NCI-H524 (cell line): ENCODE results near the gene NKX1-1.
"Not testable (repeated sequence)": the region's sequence is repeated elsewhere in the genome, so short reads cannot be mapped to it uniquely, and the experiment has no call there.

Experiments
- DNase-seq, 2 experiments: peaks; one replicate each; lab custom pipeline; 2025; lab: John Stamatoyannopoulos, UW

The NKX1-1 gene

DNA sequence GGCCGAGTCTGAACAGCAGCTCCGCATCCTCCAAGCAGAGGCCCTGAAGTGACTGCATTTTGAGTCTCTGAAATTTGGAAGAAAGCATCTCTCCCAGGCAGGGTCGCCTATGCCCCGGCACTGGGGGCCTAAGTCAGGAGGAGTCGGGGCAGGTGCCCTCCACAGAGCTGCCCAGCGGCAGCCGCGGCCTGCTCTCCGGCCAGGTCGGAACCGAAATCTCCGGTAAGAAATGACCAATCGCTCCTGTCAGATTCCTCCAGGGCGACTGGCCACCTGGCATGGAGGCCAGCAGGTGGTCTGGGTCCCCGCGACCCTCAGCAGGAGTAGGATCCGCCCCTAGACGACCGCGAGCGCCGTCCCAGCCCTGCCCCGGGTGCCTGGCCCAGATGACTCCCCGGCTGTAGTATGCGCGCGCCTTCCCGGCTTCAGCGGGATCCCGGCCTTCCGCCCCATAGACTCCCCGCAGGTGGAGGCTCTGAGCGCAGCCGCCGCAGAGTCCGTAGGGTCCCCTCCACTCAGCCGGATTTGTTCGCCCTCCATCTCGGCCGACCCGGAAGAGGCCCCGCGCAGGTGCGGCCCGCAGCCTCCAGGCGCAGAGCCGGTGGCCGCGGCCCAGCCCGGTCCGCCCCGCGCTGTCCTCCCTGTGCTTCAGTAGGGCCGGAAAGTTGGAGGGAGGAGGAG, 1.5 kb downstream of the NKX1-1 start:
- DNase-seq = no peak

DNA sequence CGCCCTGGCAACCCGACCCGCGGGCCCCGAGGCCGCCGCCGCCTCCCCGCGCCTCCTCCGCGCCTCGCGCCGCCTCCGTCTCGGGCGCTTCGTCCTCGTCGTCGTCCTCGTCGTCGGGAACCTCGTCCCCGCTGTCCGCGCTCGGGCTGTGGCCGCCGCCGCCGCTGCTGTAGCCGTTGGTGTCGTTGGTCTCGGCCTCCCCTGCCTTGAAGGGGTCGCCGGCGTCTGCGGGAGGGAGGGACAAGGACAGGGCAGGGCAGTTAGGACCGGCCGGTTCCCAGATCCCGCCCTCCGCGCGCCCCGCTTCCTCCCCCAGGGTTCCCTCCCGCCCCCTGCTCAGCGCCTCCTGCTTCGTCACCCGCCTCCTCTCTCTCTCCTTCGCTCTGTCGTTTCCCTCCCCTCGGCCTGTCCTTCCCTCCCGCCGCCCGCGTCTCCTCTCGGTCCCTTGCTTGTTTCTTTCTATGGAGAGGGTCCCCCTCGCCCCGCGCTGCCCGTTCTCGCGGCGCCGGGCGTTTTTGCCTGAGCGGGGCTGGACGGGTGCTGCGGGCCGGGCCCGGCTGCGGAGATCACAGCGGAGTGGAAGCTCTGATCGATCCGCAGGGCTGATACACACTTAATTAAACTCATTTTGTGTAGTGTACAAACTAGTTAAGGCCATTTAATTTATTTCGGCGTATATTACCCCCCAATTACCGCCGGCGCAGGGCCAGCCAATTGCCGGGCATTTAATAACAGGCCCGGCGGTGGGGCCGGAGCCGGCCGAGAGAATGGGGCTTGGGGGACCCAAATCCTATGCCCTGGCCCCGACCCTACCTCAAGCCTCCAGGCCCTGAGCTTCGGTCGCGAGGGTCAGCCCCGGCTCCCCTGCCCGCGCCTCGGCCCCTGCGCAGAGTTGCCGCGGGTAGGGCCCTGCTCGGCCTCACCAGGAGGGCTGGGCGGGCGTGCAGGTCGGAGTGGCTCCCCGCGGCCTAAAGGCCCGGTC, 2.4 kb downstream of the NKX1-1 start:
- no peak for DNase-seq

DNA sequence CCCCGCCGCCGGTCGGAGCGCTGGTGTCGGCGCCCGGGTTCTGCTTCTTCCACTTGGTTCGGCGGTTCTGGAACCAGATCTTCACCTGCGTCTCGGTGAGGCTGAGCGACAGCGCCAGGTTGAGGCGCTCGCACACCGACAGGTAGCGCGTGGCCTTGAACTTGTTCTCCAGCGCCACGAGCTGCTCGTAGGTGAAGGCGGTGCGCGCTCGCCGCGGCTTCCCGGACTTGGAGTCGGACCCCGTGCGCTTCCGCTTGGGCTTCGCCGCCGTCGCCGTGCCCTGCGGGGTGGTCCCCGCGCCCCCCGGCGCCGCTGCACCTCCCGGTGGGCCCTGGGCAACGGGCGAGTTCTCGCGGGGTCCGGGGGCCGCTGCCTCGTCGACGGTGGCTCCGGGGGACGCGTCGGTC, 3.1 kb downstream of the NKX1-1 start:
- DNase-seq = no peak

DNA sequence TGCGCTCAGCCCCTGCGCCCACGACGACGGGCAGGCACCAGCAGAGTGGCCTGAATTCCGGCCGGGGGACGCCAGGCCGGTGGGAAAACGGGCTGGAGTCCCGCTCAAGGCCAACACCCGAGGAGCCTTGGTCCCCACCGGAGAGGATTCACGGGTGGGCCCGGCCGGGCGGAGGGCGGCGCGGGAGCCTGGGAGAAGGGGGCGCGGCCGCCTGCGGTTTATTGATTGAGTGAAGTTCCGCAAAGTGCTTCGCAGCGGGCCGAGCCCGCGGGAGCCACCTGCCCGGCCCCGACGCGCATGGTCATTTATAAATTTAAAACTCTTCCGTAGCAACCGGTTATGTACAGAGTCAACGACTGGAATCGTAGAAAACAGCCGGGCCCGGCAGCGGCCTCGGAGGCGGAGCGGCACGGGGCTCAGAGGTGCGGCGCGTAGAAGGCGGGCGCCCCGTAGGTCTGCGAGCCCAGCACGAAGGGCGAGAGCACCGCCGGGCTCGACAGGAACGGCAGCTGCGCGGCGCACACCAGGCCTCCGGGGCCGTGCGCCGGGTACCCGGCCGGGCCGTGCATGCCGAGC, 3.6 kb downstream of the NKX1-1 start:
- peak in 1 of 2 experiments; percentile 24 for DNase-seq

DNA sequence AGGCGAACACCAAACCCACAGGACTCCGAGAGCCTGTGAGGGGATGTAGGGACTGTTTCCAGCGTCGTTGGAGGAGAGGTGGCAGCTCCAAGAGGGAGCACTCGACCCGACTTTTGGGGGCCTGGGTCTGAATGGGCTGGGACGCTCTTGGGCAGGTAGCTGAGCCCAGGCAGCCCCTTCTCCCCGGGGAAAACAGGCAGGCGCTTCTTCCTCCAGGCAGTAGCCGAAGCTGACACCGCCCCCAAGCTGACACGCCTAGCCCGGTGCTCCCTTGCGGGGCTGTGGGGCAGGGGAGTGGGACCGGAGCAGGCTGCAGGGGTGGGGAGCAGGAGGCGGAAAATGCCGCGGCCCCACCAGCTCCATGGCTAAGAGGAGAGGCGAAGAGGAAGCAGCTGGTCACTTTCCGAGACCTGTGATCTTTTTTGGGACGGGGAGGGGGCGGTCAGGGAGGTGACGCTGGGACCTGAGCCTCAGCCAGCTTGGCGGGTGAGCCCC, 4.2 kb downstream of the NKX1-1 start:
- DNase-seq = no peak

DNA sequence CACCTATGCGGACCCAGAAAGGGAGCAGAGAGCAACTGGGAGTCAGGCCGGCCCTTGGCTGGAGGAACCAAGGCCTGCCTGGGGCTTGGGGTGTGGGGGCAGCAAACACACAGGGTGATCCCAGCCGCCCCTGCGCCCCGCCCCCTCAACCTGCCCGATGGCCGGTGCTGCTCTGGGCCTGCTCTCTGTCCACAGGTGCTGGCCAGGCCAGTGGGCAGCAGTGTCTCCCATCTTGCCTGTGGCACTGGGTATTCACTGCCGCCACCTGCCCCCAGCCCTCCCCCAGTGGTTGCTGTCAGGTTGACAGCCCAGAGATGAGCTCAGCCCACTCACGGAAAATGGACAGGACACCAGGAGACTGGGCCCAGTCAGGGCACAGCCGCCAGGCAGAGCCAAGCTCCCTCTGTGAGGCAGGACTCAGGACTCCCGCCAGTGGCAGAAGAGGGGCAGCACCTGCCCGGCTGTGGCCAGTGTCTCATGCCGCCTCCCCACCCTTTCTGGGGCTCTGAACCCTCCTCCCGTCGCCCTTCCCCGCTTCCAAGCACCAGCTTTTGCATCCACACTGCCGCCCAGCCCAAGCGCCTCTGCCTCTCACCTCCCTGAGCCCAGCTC, 4.7 kb downstream of the NKX1-1 start:
- no peak for DNase-seq

DNA sequence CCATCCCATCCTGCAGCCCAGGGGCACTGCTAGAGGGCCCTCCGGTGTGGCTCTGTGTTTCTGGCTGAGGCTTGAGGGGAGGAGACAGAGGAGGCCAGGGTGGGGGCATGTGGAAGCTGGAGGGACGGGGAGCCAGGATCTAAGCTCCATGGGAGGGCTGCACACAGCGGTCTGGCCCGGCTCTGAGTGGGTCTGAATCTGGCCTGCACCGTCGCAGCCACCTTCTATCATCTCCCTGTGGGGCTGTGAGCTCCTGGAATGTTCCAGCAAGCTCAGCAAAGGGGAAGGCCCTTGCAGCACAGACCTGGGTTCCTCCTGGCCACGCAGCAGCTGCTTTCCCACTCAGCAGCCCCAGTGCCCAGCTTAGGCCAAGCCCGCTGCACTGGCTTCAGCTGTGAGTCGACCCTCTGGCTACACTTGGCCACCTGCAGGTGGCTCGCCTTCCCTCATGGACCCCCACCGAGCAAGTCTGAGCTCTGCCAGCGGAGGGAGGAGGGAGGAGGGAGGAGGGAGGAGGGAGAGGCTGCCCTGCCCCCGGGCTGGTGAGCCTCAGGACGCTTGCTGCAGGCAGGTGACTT, 5.3 kb downstream of the NKX1-1 start:
- DNase-seq = no peak

DNA sequence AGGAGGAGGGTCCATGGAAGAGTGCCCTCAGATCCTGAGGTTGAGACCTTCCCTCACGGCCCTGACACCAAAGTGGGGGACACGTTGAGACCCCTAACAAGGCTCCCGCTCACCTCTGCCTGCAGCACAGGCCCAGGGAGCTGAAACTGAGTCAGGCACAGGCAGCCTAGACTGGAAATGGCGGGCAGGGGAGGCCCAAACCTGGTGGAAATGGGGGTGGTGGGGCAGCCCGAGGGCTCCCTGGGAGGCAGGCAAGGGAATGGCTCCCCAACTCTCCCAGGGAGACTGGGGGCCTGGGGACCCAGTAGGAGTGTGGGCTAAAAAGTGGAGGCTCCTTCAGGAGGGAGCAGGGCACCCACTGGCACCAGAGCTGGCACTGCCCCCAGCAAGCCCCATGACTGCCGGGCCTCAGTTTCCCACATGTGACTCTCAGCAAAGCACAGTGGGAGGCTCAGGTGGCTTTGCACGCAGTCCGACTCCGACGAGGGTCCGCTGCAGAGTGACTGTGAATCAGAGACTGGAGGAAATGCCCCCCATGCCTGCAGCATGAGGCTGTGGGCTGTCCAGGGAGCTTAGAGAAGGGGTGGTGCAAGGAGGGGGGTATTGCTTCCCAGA, 5.9 kb downstream of the NKX1-1 start:
- no peak for DNase-seq

DNA sequence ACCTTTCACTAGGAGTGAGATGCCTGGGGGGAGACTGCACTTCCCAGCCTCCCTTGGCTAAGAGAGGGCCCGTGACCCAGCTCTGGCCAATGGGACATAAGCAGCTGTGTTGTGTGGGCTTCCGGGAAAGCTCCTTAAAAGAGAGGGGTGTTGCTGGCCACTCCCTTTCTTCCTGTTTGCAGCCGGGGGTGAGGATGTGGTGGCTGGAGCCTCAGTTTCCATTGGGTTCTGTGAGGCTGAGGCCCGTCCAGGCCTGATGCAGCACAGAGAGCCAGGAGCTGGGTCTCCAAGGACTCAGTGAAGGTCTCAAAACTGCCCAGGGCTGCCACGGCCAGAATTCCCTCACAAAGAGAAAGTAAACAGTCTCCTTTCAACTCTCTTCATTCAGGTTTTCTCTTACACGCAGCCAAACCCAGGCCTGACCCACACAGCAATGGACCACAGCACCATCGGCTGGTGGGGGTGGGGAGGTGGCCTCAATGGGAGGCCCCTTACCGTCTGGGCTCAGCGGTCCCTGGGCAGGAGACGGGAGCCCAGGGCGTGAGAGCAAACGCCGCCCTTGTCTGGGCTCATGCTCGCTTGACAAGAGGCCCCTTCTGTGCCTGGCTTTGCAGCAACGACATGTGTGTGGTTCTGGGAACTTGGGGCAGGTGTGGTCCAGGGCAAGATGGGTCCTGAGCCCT, 6.6 kb downstream of the NKX1-1 start:
- DNase-seq = no peak

DNA sequence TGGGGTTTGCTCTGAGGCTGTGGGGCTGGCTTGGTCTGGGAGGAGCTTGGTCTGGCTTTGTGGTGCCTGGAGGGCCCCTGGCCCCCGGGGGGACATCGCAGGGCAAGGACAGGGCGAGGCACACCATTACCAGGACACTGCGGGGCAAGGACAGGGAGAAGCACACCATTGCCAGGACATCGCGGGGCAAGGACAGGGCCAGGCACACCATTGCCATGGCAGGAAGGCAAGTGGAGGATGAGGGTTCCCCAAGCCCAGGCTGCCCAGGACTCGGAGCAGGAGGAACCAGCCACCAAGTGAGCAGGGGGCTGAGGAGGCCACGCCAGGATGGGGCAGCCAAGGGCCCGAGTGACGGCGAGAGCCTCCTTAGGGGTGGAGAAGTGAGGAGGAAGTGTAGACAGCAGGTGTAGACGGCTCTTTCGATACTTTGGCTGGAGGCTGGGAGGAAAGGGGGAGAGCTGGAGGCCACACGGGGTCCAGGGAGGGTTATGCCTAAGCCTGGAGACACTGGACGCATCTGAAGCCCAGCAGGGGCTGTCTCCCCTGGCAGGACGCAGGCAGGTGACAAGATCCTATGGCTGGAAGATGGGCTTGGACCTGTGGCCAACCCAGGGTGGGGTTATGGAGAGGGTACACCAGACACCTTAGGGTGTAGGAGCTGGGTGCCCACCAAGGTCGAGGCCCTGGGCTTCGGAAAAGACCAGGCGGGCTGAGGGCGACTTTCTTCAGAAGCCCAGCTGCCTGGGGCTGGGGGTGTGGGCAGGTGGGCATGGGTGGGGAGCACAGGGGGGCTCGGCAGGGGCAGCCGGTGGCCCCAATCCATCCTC, 7.3 kb downstream of the NKX1-1 start:
- DNase-seq = no peak

DNA sequence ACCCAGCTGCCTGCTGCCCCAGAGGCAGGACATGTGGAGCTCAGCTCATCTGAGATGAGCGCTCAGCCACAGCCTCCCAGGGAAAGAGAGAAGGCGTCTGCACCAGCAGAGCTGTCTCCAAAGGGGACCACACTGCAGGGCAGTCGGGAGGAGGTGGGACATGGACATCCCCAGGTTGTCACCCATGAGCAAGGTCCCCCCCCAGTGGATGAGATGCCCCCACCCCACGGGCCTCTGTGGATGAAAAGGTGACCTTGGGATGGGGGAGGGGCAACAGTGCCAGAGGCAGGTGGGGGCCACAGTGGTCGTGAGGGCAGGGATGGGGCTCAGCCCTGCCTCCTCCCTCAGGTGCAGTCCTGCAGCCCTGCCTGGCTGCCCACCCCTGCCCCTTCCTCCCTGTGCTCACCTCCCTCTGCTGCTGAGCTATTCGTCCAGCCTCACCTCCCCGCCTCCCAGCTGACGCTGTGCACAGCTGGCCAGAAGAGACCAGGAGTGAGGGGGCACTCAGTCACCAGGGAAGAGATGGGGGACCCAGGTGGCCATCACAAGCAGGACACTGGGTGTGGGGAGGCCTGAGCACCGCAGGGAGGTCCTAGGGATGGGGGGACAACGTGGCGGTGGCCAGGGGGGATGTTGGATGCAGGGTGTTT, 9.3 kb downstream of the NKX1-1 start:
- no peak for DNase-seq

DNA sequence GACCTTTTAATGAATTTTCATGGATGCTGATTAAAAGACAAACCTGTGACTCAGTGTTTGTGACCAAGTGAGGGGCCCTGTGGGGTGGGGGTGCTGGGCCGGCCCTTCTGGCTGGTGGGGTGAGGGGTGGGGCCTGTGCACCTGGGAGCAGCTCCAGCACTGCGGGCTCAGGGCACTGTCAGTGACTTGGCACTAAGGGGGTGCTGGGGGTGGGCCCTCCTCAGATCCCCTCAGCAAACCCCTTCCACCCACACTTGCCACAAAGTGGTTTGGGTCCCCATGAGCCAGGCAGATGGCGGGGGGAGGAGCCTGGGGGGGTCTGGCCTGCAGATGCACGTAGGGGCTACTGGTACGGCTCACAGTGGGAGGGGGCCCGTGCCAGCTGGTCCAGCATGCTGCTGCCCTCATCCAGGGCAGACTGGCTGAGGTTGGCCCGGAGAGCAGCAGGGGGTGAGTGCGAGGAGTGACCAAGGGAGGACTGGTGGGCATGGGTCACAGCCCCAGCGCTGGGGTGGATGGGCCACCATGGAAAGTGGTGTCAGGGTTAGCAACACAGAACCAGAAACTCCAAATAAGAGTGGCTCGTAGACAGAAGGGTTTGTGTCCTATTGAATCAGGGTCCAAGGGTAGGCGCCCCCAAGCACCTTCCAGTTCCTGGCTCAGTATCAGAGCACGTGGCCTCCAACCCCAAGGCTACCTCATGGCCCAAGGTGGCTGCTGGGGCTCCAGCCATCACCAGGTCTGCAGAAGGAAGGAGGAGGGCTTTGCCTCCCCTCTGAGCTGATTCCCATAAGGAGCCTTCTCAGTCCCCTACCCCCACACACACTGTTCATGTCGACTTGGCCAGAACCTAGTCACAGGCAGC, 10.1 kb downstream of the NKX1-1 start:
- DNase-seq = no peak

DNA sequence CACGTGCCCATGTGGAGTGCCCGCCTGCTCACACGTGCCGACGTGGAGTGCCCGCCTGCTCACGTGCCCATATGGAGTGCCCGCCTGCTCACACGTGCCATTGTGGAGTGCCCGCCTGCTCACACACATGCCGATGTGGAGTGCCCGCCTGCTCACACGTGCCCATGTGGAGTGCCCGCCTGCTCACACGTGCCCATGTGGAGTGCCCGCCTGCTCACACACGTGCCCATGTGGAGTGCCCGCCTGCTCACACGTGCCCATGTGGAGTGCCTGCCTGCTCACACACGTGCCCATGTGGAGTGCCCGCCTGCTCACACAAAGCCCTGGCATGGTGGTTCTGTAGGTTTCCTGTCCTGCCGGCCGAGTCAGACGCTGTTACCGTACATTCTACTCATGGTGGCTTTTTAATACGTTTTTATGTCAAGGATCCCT, 10.8 kb downstream of the NKX1-1 start:
- not testable (repeated sequence) for DNase-seq

DNA sequence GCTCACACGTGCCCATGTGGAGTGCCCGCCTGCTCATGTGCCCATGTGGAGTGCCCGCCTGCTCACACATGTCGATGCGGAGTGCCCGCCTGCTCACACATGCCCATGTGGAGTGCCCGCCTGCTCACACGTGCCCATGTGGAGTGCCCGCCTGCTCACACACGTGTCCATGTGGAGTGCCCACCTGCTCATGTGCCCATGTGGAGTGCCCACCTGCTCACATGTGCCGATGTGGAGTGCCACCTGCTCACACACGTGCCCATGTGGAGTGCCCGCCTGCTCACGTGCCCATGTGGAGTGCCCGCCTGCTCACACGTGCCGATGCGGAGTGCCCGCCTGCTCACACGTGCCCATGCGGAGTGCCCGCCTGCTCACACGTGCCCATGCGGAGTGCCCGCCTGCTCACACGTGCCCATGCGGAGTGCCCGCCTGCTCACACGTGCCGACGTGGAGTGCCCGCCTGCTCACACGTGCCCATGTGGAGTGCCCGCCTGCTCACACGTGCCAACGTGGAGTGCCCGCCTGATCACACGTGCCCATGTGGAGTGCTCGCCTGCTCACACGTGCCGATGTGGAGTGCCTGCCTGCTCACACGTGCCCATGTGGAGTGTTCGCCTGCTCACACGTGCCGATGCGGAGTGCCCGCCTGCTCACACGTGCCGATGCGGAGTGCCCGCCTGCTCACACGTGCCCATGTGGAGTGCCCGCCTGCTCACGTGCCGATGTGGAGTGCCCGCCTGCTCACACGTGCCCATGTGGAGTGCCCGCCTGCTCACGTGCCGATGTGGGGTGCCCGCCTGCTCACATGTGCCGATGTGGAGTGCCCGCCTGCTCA, 11.5 kb downstream of the NKX1-1 start:
- not testable (repeated sequence) for DNase-seq

DNA sequence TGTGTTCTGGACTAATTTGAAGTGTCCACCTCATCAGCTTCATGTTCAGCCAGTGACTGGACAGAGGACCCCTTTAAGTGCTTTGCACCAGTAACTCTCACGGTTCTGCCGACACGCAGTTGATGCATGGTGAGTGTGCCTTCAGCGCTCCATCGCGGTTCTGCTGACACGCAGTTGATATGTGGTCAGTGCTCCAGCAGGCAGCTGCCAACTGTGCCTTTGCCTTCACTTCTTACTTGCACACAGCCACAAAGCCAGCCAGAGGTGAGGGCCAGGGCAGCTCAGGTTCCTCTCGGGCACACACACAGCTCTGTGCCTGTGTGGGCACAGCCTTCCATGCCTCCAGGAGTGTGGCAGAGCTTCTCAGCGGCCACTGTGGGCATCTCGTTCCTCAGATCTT, 12.4 kb downstream of the NKX1-1 start:
- no peak for DNase-seq

DNA sequence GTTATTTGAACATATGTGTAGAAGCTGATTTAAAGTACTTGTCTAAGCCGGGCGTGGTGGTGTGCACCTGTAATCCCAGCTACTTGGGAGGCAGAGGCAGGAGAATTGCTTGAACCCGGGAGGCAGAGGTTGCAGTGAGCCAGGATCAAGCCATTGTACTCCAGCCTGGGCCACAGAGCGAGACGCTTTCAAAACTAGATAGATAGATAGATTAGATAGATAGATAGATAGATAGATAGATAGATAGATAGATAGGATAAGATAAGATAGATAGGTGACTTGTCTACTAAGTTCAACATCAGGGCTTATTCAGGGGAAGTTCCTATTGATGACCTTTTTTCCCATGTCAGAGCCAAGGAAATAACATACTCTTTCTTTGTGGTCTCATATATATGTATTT, 12.9 kb downstream of the NKX1-1 start:
- DNase-seq = not testable (repeated sequence)
